Astrocyte of the spinal cord (primary cell): ENCODE measurements around the gene CASP8.
"Not testable (repeated sequence)": the region's sequence is repeated elsewhere in the genome, so short reads cannot be mapped to it uniquely, and the experiment has no call there.

Experiments
- DNase-seq: peaks from one replicate; pipeline ENCODE4 v3.0.0; 2011; ENCODE audit warnings: low read depth, low spot score
- H3K4me3 ChIP-seq: 2 replicates; pipeline ENCODE4 v1.5.1; 2011; ENCODE audit warnings: low read depth, mild to moderate bottlenecking, low read length, moderate library complexity
- CTCF ChIP-seq: IDR thresholded peaks from 2 replicates; pipeline ENCODE4 v1.5.1; 2012; ENCODE audit warnings: low read depth, mild to moderate bottlenecking, low read length, inconsistent platforms
- in situ Hi-C: cut with HindIII; loops from 2 replicates; pipeline ENCODE4 v1.10.0; 2017; ENCODE audit warnings: low sequenced_read_pairs

The CASP8 gene

GRCh38 chr2:201233812-201234662, 26.3 kb upstream of the CASP8 start:
- H3K4me3 ChIP-seq = no peak overlapping the region
- no peak for DNase-seq
- in situ Hi-C loops = no loop called here
- TF ChIP-seq CTCF = no peak

GRCh38 chr2:201234663-201235135, 25.6 kb upstream of the CASP8 start:
- no peak overlapping the region for H3K4me3 ChIP-seq
- in situ Hi-C loops = no loop called here
- TF ChIP-seq CTCF = no peak
- no peak for DNase-seq

GRCh38 chr2:201235860-201236811, 24.2 kb upstream of the CASP8 start:
- peak; percentile 84 for DNase-seq
- in situ Hi-C loops = no loop called here
- TF ChIP-seq CTCF = peak; percentile 57
- no peak overlapping the region for H3K4me3 ChIP-seq

- no peak for TF ChIP-seq CTCF
- no peak for DNase-seq
- in situ Hi-C loops = no loop called here
- H3K4me3 ChIP-seq = no peak overlapping the region
These were observed 22.7 kb upstream of the CASP8 start for GRCh38 chr2:201237486-201238123.

- DNase-seq, in situ Hi-C loops, H3K4me3 ChIP-seq: not testable (repeated sequence)
These were observed 21.0 kb upstream of the CASP8 start for GRCh38 chr2:201239167-201239935.

- in situ Hi-C loops = no loop called here
- no peak overlapping the region for H3K4me3 ChIP-seq
- DNase-seq = no peak
- TF ChIP-seq CTCF = no peak
These were observed 17.6 kb upstream of the CASP8 start for GRCh38 chr2:201242571-201243277.
